ENCODE data around the gene EXOSC10. TPM values are rescaled to one million over a fixed set of nuclear protein-coding genes. Genes with fewer than 3 reads are reported as not detected.

The EXOSC10 gene
- total and polyA plus RNA-seq, 12 donors, result 18.4 to 34.7 (median 21.4) TPM

DNA sequence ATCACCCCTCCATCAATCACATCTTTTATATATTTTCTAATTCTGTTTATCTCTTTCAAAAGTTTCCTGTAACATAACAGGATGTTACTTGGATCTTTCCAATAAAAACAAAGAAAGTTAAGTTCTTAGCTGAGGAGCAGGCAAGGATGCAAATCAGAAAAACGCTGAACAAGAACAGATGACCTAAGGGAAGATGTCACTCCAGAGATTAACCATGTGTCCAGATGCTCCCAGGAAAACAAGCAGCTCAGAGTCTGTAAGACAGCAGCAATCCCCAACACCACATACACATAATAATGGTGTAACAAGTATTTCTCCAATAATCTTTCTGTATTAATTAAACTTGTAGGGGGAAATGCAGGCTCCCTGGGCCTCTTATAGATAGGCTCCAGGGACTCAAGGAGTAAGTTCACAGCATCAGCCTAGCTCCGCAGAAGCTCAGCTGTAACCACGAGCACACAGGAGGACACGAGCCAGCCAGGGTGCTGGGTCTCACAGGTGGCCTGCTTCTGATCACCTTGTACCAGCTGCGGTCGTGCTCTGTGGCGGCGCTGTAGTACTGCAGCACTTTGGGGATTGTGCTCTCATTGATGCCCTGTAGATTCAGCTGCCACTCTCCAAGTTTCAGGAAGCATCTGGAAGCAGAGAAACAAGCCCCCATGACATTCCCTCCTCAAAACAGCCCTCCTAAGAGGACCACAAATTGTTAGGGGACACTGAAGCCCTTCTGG lies 33.1 kb upstream of the EXOSC10 start:
- H3K27me3 ChIP-seq, result no peaks in the 10 kb centered on the region
- DNase-seq (no peak), ATAC-seq (peak in 4 of 8 donors; percentile 47 to 77 (median 55))
- no peak overlapping the region for H3K4me3 ChIP-seq
- H3K27ac ChIP-seq, result peak overlapping the region in 7 of 10 donors; percentile 5 to 71 (median 37)
- TF ChIP-seq, protein P1, sequence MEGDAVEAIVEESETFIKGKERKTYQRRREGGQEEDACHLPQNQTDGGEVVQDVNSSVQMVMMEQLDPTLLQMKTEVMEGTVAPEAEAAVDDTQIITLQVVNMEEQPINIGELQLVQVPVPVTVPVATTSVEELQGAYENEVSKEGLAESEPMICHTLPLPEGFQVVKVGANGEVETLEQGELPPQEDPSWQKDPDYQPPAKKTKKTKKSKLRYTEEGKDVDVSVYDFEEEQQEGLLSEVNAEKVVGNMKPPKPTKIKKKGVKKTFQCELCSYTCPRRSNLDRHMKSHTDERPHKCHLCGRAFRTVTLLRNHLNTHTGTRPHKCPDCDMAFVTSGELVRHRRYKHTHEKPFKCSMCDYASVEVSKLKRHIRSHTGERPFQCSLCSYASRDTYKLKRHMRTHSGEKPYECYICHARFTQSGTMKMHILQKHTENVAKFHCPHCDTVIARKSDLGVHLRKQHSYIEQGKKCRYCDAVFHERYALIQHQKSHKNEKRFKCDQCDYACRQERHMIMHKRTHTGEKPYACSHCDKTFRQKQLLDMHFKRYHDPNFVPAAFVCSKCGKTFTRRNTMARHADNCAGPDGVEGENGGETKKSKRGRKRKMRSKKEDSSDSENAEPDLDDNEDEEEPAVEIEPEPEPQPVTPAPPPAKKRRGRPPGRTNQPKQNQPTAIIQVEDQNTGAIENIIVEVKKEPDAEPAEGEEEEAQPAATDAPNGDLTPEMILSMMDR (IDR thresholded peaks at IDR 0.05), result no peak
- no peaks in the 10 kb centered on the region for H3K9me3 ChIP-seq
- peaks cover 0 to 29% (median 5%) of the 10 kb centered on the region in 9 donors for H3K4me1 ChIP-seq
- H3K36me3 ChIP-seq, result peaks cover 10 to 98% (median 39%) of the 10 kb centered on the region in 9 donors
- intact Hi-C loops (cut with DNase I), result no loop called here
- 76 to 79% methylated on average over 8 of the region's 8 CpGs for whole genome bisulfite sequencing, 2 donors

DNA sequence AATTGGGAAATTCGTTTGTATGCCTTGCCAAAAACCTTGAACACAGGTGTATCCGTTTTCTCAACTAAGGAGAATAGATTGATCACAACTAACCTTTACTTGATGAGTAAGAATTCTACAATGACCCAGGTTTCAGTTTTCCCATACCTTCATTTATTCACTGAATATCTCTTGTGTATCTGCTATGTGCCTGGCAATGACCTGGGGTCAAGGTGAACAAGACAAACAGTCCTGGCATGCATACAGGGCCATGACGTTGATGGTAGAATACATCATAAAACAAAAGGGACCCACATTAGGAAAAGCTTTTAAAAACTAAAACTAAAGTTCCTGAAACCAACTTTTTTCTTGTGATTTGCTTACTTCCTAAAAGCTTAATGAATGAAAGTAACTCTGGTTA lies 32.1 kb upstream of the EXOSC10 start:
- Histone ChIP-seq H3K36me3 (peaks cover 10 to 98% (median 47%) of the 10 kb centered on the region in 9 donors), H3K4me1 (peaks cover 0 to 29% (median 5%) of the 10 kb centered on the region in 9 donors), H3K9me3 (no peaks in the 10 kb centered on the region), H3K27ac (peak overlapping the region in 4 of 10 donors; percentile 43 to 71 (median 50)), H3K4me3 (no peak overlapping the region), H3K27me3 (no peaks in the 10 kb centered on the region)
- no peak for DNase-seq
- 71 to 82% methylated on average over 3 of the region's 3 CpGs for WGBS, 2 donors
- TF ChIP-seq, protein P1 (IDR thresholded peaks at IDR 0.05), result no peak
- no peak for ATAC-seq
- intact Hi-C loops (cut with DNase I), result no loop called here

DNA sequence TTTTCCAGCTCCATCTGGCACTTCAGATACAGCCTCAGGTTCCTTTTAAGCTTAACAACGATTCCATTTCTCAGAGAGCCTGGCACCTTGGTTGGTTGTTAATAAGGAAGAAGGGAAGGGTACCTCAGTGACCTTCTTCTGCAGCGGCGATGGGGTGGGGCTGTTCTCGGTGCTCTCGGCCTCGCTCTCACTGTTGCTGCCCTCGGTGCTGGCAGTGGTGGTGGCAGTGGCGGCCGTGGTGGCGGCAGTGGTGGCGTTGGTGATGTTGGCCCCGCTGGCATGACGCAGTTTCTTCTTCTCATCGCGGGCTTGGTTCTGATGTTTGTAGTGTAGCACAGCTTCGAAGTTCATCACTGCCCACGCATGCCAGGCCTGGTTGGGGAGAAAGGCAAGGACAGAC lies 30.7 kb upstream of the EXOSC10 start:
- no peak overlapping the region for H3K4me3 ChIP-seq
- peak overlapping the region in 1 of 10 donors; percentile 10 for H3K27ac ChIP-seq
- 97 to 98% methylated on average over 17 of the region's 17 CpGs for WGBS, 2 donors
- intact Hi-C loops (cut with DNase I), result no loop called here
- H3K9me3 ChIP-seq, result no peaks in the 10 kb centered on the region
- DNase-seq, result no peak
- peaks cover 0 to 27% (median 5%) of the 10 kb centered on the region in 9 donors for H3K4me1 ChIP-seq
- H3K27me3 ChIP-seq, result no peaks in the 10 kb centered on the region
- peaks cover 10 to 98% (median 47%) of the 10 kb centered on the region in 9 donors for H3K36me3 ChIP-seq
- no peak for ATAC-seq
- TF ChIP-seq, protein P1 (IDR thresholded peaks at IDR 0.05), result no peak

DNA sequence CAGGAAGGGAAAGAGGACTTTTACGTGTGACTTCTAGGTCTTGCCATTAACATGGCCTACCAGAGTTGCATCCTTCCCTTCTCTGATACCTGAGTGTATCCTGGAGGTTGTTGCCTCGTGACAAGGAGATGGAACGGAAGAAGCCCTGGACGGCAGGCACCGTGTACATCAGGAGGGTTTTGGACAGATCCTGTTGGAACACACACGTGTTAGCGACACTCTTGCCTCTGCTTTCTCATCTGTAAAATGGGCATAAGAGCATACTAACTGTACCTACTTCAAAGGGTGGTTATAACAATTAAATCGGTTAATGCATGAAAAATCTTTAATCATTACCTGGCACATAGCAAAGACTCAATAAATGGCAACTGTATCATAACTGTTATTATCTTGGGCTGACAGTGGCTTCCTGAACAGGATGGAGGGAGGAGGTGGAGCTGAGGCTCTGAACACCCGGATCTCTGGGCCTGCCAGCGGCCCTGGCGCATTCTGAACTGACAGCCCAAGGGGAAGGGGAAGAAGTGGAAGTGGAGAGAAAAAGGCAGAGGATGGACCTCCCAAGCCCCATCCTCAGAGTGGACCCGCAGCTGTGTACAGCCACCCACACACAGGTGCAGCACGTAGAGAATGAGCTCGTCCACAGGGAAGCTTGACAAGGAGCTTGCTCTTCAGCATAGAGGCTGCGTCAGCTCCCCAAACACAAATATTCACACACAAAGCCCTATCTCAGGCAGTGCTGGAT lies 30.2 kb upstream of the EXOSC10 start:
- ATAC-seq (peak in 1 of 8 donors; percentile 39), DNase-seq (no peak)
- TF ChIP-seq, protein P1 (IDR thresholded peaks at IDR 0.05), result no peak
- 93 to 94% methylated on average over 15 of the region's 15 CpGs for WGBS, 2 donors
- Histone ChIP-seq H3K9me3 (no peaks in the 10 kb centered on the region), H3K4me1 (peaks cover 0 to 22% (median 5%) of the 10 kb centered on the region in 9 donors), H3K27ac (no peak overlapping the region), H3K27me3 (no peaks in the 10 kb centered on the region), H3K36me3 (peaks cover 10 to 100% (median 53%) of the 10 kb centered on the region in 9 donors), H3K4me3 (no peak overlapping the region)
- intact Hi-C loops (cut with DNase I), result no loop called here
